OCI-LY3 (cell line): ENCODE data around the gene MAPK12.
A peak's percentile ranks its signal among the peaks of the same experiment; 100 is the strongest.

Experiments
- H2AFZ ChIP-seq: fragments of 200-600, 300-600 bp; shearing (Covaris generic); 2 replicates; pipeline ENCODE4 v1.6.0; 2014; ENCODE audit warnings: antibody characterized with exemption, low read depth, low read length
- H3K27ac ChIP-seq: fragments of 200-600, 300-600 bp; sonication (generic); 2 replicates; pipeline ENCODE4 v1.5.1; 2014; ENCODE audit warnings: mild to moderate bottlenecking, low read length, moderate library complexity, mixed read lengths
- H3K27me3 ChIP-seq: fragments of 200-600, 300-600 bp; sonication (generic); 2 replicates; pipeline ENCODE4 v1.6.1; 2014; ENCODE audit warnings: low read depth, low read length, mixed read lengths
- H3K36me3 ChIP-seq: fragments of 200-600, 300-600 bp; sonication (generic); replicated peaks from 2 replicates; pipeline ENCODE3; 2014; ENCODE audit warnings: low read depth, low read length, mixed read lengths
- H3K4me1 ChIP-seq: fragments of 300-600, 200-600 bp; sonication (generic); 2 replicates; pipeline ENCODE4 v1.6.1; 2014; ENCODE audit warnings: low read length, mixed read lengths
- H3K4me2 ChIP-seq: fragments of 200-600, 300-600 bp; sonication (generic); 2 replicates; pipeline ENCODE4 v1.6.1; 2014; ENCODE audit warnings: low read length, mixed read lengths
- H3K4me3 ChIP-seq: fragments of 300-600, 200-600 bp; sonication (generic); 2 replicates; pipeline ENCODE4 v1.5.1; 2014; ENCODE audit warnings: antibody characterized with exemption, mild to moderate bottlenecking, low read length, moderate library complexity
- H3K79me2 ChIP-seq: fragments of 300-600, 200-600 bp; shearing (Covaris generic); 2 replicates; pipeline ENCODE4 v1.6.1; 2014; ENCODE audit warnings: mild to moderate bottlenecking, low read length, mixed read lengths
- H3K9ac ChIP-seq: fragments of 300-600, 200-600 bp; shearing (Covaris generic); 2 replicates; pipeline ENCODE4 v1.6.0; 2014; ENCODE audit warnings: mild to moderate bottlenecking, low read length, moderate library complexity
- H3K9me3 ChIP-seq: fragments of 200-600, 300-600 bp; shearing (Covaris generic); 2 replicates; pipeline ENCODE4 v1.6.1; 2014; ENCODE audit warnings: low read length, mixed read lengths; ENCODE audit not compliant: insufficient read depth
- H4K20me1 ChIP-seq: fragments of 200-600, 300-600 bp; sonication (generic); 2 replicates; pipeline ENCODE4 v1.6.1; 2016; ENCODE audit warnings: low read length, mixed read lengths; ENCODE audit not compliant: insufficient read depth
- CTCF ChIP-seq: fragments of 200-600, 300-600 bp; sonication (generic); IDR thresholded peaks from 2 replicates; pipeline ENCODE4 v1.5.1; 2014; ENCODE audit warnings: antibody characterized with exemption, low read length, low read depth
- EZH2phosphoT487 ChIP-seq: fragments of 200-600 bp; shearing (Covaris generic); IDR thresholded peaks from 2 replicates; pipeline ENCODE4 v1.6.1; 2018; ENCODE audit warnings: antibody characterized with exemption, mixed run types, low read depth

MAPK12 gene

GRCh38 chr22:50308986-50309600 lies 47.6 kb upstream of the MAPK12 start:
- Histone ChIP-seq H2AFZ (no peak overlapping the region), H3K4me3 (no peak overlapping the region), H3K9me3 (no peaks in the 10 kb centered on the region), H3K79me2 (peaks cover 29% of the 10 kb centered on the region), H3K36me3 (no peaks in the 10 kb centered on the region), H4K20me1 (no peaks in the 10 kb centered on the region), H3K4me1 (peaks cover 23% of the 10 kb centered on the region), H3K9ac (no peak overlapping the region), H3K27ac (no peak overlapping the region), H3K27me3 (no peaks in the 10 kb centered on the region), H3K4me2 (no peak overlapping the region)
- no peak for TF ChIP-seq CTCF
- TF ChIP-seq EZH2phosphoT487, result no peak

GRCh38 chr22:50308597-50308935 lies 47.1 kb upstream of the MAPK12 start:
- no peak overlapping the region for H3K27ac ChIP-seq

GRCh38 chr22:50307890-50308596 lies 46.6 kb upstream of the MAPK12 start:
- Histone ChIP-seq H3K4me3 (no peak overlapping the region), H3K9ac (no peak overlapping the region), H3K4me1 (peaks cover 28% of the 10 kb centered on the region), H3K9me3 (no peaks in the 10 kb centered on the region), H4K20me1 (peaks cover 8% of the 10 kb centered on the region), H3K27me3 (no peaks in the 10 kb centered on the region), H3K36me3 (no peaks in the 10 kb centered on the region), H3K79me2 (peaks cover 40% of the 10 kb centered on the region), H3K27ac (no peak overlapping the region), H3K4me2 (no peak overlapping the region), H2AFZ (no peak overlapping the region)
- TF ChIP-seq CTCF (no peak), EZH2phosphoT487 (no peak)

More at GRCh38 chr22:50308597-50308935, 47.1 kb upstream of the MAPK12 start:
- H4K20me1 ChIP-seq, result peaks cover 2% of the 10 kb centered on the region
- H3K4me3 ChIP-seq, result no peak overlapping the region
- no peak for TF ChIP-seq EZH2phosphoT487
- no peak for TF ChIP-seq CTCF
- H3K36me3 ChIP-seq, result no peaks in the 10 kb centered on the region
- H3K4me1 ChIP-seq, result peaks cover 23% of the 10 kb centered on the region
- no peaks in the 10 kb centered on the region for H3K27me3 ChIP-seq
- no peak overlapping the region for H3K4me2 ChIP-seq
- no peak overlapping the region for H2AFZ ChIP-seq
- H3K9ac ChIP-seq, result no peak overlapping the region
- peaks cover 34% of the 10 kb centered on the region for H3K79me2 ChIP-seq
- no peaks in the 10 kb centered on the region for H3K9me3 ChIP-seq

- Histone ChIP-seq H3K4me1 (peaks cover 38% of the 10 kb centered on the region), H3K9ac (peak within 1 kb of the TSS; percentile 95), H3K4me3 (peak within 1 kb of the TSS; percentile 86), H3K9me3 (no peaks in the 10 kb centered on the region), H2AFZ (no peak within 1 kb of the TSS), H3K27ac (peak within 1 kb of the TSS; percentile 92), H4K20me1 (peaks cover 17% of the 10 kb centered on the region), H3K4me2 (peak within 1 kb of the TSS; percentile 90), H3K36me3 (no peaks in the 10 kb centered on the region), H3K27me3 (no peaks in the 10 kb centered on the region), H3K79me2 (peaks cover 49% of the 10 kb centered on the region)
- TF ChIP-seq EZH2phosphoT487 (no peak), CTCF (no peak)
Observed at GRCh38 chr22:50306753-50307749, 45.6 kb upstream of the MAPK12 start, which contains the start of gene PLXNB2. Gene PLXNB2, minus strand, starts transcription at chr22:50307646. Its CDS starts 17,062 bp downstream, at chr22:50290584.
